NCI-H526 treated with DMSO at 0.1 percent for 48 hours (cell line): ENCODE results near the gene TRMU.

ENCODE experiments used
- DNase-seq: peaks from one replicate; lab custom pipeline; 2025; lab: John Stamatoyannopoulos, UW

The TRMU gene

DNA sequence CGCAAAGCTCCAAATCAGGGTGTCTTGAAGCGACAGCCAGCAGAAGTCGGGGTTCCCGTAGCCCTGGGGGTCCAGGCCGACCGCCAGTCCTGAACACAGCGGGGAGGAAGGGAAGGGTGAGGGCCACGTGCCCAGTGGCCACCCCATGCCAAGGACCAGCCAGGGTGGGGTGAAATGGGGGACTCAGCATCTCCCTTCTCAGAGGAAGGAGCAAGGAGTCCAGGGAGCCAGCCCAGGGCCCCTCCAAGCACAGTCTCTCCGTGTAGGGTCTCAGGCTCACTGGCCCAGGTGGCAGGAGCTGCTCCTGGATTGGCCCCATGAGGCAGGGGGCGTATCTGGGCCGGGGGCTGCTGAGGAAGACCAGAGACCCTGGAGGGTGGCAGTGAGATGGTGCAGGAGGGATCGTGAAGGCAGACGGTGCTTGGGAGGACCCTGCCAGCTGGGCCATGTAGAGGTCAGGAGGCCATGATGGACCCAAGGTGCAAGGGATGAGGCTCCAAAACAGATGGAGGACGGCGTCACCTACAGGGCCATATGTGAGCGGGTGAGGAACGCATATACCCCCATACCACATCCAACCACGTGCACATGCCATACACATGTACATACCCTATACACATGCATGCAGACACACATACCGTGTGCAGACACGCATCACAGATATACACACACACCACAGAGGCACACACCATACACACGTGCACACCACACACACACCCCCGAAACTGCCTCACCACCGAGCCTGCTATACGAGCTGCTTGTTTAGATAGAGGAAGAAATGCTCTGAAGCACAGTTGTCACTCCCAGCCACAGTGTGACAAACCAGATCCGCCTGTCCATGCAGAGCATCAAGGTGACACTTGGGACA lies 34.4 kb downstream of the TRMU start:
- DNase-seq: no peak

DNA sequence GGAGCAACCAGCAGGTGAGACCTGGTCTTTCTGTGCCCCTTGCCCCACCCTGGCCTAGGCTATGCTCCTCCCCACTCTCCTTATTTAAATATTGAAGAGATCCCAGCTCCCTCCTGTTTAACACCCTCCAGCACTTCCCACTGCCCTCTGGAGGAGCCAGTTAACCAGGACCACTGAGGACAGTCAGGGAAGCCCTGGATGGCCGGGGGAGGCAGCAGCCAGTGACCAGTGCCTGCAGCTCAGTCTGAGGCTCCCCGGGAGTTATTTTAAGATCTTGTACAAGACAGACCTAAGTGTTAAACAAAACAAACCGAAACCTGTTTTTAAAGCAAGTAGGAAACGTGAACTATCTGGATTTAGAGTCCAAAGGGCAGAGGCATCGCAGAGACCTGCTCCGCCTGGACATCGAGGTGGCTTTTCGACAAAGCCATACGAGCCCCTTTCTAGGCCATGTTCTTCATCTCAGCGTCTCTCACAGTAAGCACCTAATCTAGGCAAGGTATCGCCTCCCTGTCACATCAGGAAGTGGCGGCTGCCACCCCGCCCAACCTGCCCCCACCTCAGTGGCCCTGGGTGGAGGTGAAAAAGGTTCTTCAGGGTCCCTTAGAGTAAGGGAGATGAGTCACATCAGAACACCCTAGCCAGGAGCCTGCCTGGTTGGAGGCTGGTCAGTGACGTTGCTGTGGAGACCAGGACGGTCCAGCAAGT lies 35.2 kb downstream of the TRMU start:
- no peak for DNase-seq

DNA sequence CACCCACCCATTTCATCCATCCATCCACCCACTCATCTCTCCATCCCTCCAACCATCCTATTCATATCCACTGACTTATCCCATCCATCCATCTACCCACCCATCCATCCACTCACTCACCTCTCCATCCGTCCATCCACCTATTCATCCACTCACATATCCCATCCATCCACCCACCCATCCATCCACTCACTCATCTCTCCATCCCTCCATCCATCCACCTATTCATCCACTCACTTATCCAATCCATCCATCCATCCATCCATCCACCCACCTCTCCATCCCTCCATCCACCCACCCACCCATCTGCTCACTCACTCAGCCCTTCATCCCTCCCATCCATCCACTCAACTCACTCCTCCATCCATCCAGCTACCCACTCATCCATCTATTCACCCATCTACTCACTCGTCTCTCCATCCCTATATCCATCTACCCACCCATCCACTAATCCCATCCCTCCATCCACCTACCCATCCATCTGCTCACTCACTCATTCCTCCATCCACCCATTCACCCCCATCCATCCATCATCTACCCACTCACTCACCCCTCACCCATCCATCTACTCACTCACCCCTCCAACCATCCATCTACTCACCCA lies 36.2 kb downstream of the TRMU start:
- no peak for DNase-seq

DNA sequence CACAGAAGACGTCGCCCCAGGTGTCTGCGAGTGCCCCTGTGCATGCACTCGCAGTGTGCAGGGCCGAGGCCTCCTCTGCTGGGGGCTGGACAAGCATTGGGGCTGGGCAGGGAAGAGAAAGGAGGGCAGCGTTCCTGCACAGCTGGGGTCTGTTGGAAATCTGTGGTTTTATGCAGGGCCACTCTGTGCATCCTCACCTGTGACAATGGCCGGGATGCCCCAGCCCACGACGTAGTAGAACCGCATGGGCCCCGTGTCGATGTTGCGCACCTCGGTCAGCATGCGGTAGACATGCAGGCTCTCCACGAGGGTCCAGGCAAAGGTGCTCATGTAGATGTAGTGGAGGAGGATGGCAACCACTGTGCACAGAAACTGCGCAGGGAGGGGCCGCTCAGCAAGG lies 37.2 kb downstream of the TRMU start:
- DNase-seq: no peak

DNA sequence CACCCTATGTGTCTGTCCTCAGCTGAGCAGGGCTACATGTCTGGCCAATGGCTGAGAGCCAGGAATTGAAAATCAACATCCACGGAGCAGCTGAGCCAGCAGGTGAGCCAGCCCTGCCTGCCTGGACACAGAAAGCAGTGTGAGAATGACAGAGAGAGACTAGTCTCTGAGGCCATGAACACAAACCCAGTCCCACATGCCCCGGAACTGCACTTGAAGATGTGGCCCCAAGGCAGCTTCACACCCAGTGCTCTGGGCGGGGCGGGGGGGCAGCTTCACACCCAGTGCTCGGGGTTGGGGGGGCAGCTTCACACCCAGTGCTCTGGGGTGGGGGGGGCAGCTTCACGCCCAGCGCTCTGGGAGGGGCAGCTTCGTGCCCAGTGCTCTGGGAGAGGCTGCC lies 37.6 kb downstream of the TRMU start:
- no peak for DNase-seq

DNA sequence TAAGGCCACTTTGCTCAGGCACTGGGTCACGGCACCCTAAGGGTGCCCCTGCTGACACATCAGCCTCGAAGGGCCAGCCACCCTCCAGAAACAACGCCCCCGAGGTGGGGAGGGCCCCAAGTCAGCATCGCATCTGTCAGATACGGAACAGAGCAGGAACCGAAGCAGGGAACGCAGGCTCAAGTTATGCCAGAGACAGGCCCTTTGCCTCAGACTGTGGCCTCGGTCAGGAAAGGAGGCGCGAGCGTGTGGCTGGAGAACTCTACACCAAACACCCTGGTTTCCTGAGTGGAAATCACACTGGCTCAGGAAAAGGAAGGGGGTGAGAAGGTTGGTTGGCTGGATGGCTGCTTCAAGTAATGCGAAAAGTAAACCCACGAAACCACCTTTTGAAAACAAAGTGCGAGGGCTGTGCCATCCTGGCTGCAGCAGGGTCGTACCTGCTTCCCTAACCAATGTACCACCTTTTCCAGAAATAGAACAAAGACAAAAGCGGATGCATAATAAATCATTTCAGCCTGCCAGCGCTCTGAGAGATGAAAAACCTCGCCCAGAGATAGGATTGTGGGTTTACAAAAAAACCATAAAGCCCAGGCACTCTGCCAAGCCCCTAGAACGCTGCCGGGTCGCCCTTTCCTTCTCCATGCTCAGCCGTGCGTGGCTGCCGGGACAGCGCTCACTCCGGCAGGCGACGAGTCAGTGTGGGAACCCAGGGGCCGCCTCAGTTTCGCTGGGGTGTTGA lies 38.6 kb downstream of the TRMU start:
- no peak for DNase-seq

DNA sequence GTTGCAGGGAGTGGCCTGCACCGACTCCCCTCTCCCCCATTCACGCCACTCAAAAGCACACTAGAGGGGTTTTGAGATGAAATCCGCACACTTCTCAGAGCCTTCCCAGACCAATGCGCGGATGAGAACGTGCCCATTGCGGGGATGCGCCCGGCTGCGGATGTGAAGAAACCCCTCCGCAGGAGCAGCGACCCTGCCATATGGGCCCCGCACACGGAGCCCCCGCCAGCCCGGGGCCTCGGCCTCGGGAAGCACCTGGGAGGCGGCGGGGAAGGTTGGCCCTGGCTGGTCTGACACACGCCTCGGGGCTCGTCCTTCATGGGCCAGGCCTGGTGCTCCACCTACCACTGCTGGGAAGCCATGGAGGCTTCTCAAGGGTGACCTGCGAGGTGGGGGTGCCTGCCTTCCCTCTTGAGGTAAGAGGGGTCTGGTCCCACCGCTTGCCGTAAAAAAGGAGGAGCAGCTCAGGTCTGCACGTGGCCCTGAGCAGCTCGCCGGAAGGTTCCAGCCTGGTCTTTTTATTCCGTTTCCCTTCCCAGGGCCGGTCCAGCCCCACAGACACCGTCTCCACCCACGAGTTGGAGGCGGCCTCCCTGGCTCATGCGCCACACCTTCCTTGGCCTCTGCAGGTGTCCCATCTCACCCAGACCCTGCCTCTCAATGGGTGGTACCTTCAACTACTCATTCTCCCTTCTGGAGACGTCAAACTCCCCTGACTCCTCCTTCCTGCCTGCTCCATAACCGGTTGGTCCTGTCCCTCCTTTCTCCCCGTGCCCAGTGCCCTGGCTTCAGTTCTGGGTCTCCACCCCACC lies 39.4 kb downstream of the TRMU start:
- DNase-seq: no peak

DNA sequence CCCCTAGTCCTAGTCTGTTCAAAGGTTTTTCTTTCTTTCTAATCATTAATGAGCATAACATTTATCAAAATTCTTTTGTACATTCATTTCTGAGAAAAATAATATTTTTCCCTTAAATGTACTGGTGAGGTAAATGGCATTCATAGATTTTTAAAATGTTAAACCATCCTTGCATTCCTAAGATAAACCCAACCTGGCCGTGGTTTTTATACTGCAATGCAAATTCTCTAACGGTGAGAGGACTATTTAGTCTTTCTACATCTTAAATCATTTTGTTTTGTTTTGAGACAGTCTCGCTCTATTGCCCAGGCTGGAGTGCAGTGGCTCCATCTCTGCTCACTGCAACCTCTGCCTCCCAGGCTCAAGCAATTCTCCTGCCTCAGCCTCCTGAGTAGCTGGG lies 40.6 kb downstream of the TRMU start:
- DNase-seq: no peak

DNA sequence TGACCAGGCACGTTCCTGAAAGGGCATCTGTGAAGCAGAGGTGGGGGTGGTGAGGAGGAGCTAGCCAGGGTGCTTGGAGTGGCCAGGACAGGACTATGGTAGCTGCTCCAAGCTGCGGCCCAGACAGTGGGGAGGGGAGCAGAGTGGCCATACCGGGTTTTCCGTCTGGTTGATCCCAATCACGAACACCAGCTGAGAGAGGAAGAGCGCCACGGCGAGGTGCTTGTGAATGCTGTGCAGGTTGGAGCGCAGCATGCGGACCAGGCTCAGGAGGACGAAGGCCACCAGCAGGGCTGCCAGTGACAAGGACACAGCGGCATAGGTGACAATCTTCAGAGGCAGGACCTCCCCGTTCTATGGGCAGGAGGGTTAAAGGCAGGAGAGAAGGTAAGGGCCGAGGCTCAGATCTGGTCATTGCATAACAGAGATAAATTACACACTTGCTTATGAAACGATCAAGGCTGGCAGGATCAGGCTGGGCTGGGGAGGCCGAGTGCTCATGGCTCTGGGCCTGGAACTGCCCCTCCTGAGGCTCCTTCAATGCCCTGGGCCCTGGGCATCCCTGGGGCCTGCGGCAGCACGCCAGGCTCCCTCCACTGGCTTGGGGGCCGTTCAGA lies 41.5 kb downstream of the TRMU start:
- no peak for DNase-seq

DNA sequence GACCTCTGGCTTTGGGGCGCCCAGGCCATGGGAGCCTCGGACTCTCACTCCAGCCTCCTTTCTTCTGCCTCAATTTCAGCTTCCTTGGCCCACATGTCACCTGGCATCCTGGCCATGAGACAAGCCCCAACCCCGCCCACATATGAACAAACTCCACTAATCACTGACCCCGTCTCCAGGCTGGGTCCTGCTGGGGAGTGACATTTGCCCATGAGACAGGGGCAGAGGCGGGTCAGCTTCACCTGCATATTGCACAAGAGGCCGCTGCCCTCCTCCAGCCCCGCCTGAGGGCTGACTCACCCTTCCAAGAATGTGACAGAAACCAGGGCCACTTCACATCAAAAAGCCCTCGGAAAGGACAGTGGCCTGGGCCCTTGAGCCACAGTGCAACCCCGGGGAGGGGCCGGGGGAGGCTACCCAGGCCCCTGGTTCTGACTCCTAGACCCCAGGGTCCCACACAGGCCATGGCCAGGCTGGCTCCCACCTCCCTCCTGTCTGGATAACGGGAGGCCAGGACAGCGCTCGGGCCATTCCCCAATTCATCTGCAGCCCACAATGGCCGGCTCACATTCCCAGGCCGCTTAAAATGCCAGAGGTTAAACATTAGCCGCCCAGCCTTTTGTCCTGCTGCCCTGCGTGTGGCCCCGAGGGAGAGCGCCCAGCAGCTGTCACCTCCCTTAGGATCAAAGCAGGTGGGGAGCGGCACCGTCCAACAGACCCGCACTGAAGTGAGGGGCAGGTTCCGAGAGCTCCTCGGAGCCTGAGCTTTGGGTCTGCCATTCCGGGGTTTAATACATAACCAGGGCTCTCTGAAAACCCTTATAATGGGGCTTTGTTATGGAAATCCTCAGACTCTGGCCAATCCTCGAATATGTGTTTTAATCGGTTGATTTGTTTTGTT lies 42.3 kb downstream of the TRMU start:
- no peak for DNase-seq

DNA sequence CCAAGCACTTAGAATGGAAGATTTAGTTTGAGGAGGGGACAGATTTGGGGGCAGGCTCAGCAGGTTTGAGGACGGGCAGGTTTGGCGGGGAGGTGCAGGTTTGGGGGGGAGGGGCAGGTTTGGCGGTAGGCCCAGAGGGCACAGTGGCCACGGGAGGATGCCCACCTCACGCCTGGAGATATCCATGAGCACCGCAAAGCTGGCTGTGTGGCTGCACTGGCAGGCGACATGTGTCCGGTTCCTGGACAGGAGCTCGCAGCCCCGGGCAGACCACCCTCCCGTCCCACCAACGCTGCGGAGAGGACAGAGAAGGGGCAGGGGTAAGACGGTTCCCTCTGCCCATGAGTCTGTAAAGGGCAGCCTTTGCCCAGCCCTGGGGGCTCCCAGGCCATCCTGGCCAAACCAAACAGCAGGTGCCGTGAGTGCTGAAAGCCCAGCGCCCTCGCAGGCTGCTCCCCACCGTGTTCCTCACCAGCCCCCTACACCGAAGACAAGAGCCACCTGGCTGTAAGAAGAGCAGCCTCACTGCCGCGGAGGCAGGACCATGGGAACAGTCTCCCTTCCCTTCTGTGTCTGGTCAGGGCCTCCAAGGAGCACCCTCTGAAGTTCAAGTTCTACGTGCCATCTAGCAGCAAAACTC lies 43.0 kb downstream of the TRMU start:
- no peak for DNase-seq

DNA sequence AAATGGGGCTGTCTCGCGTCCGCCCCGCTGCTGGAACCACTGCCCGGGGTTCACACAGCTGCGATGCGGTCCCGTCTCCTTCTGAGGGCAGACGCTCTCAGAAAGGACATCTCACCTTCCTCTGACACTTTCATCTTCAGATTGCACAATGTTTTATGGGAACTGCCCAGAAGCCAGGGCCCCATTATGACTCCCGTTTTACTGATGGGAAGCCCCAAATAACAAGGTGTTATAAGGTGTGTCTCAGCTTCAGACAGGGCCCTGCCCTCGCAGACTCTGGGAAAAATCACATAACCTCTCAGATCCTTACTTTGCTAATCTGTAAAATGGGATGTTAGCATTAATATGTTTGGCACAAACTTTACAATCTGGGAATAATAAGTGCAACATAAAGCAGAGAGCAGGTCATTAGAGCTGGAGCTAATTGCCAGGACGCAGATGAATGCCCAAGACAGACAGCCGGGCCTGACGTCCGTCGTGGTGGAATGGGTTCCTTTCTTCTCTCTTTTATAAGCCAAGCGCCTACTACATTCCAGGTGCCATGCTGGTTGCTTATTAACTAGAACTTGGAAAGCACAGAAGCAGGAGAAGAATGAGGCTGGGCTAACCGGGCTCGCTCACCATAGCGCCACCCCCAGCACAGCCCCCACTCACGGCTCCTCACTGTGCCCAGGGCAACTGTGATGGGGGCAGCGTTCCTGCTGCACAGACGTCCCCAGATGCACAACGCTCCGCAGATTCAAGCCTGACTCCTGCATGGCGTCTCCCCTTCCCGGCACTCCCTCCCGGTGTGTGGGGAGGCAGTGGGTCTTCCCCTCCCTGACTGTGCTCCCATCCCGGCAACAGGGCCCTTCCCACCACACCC lies 43.8 kb downstream of the TRMU start:
- no peak for DNase-seq

DNA sequence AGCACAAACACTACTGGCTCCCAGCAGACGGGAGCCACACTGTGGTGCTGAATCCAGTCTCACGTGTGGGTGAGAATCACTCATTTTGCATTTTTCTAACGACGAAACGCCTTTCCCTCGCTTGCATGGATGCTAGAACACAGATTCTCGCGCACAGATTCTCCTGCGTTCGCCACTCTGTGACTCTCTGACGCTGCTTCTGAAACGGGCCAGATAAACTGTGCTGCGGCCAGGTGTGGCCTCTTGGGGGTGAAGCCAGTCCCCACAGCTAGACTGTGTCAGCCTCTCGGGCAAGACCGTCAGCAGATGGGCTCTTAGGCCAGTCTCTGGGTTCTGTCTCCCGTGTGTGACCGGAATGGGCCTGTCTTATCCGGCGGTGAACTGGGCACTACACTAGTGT lies 44.6 kb downstream of the TRMU start:
- no peak for DNase-seq

DNA sequence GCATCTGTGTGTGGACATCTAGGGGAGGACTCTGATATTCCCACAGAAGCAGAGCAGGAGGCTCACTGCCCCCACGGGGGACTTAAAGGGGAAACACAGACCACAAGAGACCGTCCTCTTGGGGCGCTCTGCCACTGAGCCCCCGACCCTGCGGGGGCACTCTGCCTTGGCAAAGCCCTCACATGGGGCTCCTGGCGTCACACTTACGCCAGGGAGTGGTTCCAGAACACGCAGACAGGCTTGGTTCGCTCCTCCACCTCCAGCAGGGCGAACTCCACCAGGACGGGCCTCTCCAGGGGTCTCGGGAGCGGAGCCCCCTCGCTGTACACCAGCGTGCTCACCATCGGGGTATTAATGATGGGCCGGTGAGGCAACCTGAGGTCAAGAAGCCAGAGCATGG lies 45.1 kb downstream of the TRMU start:
- no peak for DNase-seq

DNA sequence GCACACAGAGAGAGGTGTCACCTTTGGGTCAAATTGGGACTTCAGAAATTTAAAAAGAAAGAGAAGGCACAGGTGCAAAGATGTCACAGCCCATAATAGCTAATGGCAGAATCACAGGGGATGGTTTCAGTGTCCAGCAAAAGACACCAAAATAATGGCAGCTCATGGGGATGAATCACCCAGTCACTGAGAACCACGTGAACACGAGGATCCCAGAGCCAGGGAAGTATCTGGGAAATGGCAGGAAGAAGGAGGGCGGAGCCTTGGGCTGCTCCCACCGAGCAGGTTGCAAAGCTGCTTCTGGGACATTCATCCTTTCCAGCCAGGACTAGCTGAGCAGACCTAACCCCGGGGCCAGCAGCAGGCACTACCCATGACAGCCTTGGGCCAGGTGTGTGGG lies 45.6 kb downstream of the TRMU start:
- no peak for DNase-seq

DNA sequence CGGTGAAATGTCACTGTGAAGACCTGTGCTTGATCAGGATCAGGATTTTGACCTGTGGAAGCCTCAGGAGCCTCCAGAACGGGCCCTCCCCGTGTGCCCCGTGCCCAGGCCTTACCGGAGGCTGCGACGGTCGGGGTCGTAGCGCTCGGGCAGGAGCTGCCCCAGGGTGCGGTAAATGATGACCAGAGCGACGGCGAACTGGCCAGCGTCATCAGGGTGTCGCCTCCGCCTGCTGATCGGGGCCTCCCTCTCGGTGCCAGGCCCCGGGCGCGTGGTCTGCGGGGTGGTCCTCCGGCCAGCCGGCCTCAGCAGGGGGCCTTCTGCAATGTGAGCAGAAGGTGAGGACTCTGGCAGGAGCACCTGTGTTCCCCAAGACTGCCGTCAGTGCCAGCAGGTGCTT lies 46.2 kb downstream of the TRMU start:
- DNase-seq: no peak

DNA sequence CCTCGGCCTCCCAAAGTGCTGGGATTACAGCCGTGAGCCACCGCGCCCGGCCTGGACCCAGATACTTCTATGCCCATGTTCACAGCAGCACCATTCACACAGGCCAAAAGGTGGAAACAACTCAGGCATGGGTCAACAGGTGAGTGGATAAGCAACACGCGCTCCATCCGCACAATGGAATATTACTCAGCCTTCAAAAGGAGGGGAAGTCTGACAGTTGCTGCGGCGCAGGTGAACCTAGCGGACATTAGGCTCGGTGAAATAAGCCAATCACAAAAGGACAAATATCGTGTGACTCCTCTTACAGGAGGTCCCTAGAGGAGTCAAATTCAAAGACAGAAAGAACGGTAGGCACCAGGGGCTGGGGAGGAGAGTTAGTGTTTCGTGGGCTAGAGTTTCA lies 47.0 kb downstream of the TRMU start:
- DNase-seq: no peak

DNA sequence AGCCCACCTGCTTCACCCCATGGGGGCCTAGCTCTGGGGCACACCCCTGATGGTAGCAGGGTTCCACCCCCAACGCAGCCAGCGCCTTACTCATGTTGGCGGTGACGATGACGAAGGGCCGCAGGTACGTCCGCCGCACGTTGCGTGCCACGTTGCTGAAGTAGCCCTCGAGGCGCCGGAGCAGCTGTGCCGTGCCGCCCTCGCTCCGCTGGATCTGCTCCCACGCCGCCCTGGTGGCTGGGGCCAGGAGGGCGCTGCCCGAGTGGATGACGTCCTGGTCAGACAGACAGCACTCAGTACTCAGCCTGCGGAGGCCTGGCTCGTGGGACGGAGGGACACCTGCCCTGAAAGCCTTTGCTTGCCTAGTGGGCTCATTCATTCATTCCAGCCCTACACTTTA lies 50.8 kb downstream of the TRMU start:
- no peak for DNase-seq

DNA sequence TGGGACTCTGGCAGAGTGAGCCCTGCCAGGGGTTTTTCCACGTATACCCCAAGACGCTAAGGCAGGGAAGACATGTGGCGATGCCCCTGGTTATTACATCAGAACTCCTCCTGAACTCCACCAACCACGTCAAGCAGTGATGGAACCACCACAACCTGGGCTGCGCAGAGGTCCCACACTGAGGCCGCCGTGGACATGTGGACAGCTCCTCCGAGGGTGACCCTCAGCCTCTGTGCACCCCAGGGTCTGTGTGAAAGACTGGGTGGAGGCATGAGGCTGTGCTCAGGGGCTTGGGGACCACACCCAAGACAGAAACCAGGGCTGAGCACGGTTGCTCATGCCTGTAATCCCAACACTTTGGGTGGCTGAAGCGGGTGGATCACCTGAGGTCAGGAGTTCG lies 52.2 kb downstream of the TRMU start:
- DNase-seq: no peak
